Glomerular visceral epithelial cell (primary cell): ENCODE results near the gene RALGAPB.

Experiments used
- DNase-seq: peaks from one replicate; pipeline ENCODE4 v3.0.0-alpha.2; 2016; ENCODE audit errors: extremely low spot score

Gene RALGAPB

GRCh38 chr20:38610521-38610920, 137.9 kb downstream of the RALGAPB start:
- peak; percentile 67 for DNase-seq

GRCh38 chr20:38612751-38613515, 140.3 kb downstream of the RALGAPB start:
- no peak for DNase-seq

GRCh38 chr20:38615283-38615682, 142.6 kb downstream of the RALGAPB start:
- DNase-seq: no peak

- DNase-seq: no peak
Measured at GRCh38 chr20:38616457-38616856, 143.8 kb downstream of the RALGAPB start.

- DNase-seq: peak; percentile 93
Measured at GRCh38 chr20:38617011-38617829, 144.6 kb downstream of the RALGAPB start.

- no peak for DNase-seq
Measured at GRCh38 chr20:38617830-38618196, 145.2 kb downstream of the RALGAPB start.

GRCh38 chr20:38620441-38620840, 147.8 kb downstream of the RALGAPB start:
- DNase-seq: no peak

GRCh38 chr20:38623061-38623460, 150.4 kb downstream of the RALGAPB start:
- no peak for DNase-seq

GRCh38 chr20:38624084-38624483, 151.4 kb downstream of the RALGAPB start:
- DNase-seq: no peak

- DNase-seq: no peak
Measured at GRCh38 chr20:38625896-38626295, 153.3 kb downstream of the RALGAPB start.

GRCh38 chr20:38626921-38627659, 154.4 kb downstream of the RALGAPB start:
- no peak for DNase-seq
